Right ventricle myocardium superior (tissue), 1 donor: ENCODE measurements around the gene VSIG8. TPM values are rescaled to one million over a fixed set of nuclear protein-coding genes. Genes with fewer than 3 reads are reported as not detected.

Experiments used
- ATAC-seq: fragments of 200-7000 bp; cut with Tn5 transposase; one replicate; pipeline ENCODE4 v1.9.1; 2020; ENCODE audit warnings: mild to moderate bottlenecking; ENCODE audit not compliant: poor library complexity
- DNase-seq: peaks from one replicate; pipeline ENCODE4 v3.0.0-alpha.2; 2020
- intact Hi-C: fragments of 100-400 bp; cut with DNase I; formaldehyde crosslinking; loops from one replicate; pipeline ENCODE4 v1.11.2; 2022
- total RNA-seq: library from RNA; stranded (reverse); fragmentation: NEBNext Ultra II Directional; extraction: Animal tissue kit (Norgen Biotek cat#: 25700); gene quantifications from one replicate; pipeline ENCODE4 v1.2.1, GENCODE V29; 2021
- donor health status: DM: no; HTN: yes; CAD: no; lungs with severe emphysema.

VSIG8 gene
- total RNA-seq, 1 donor from 2014 or later, result not detected

- ATAC-seq (no peak), DNase-seq (no peak)
- intact Hi-C loops, result loop anchor here (2.0 to 5.0 kb wide), 2 partner anchors 92 to 108 kb away; partner anchors contain the start of gene DUSP23
These were observed 27.9 kb upstream of the VSIG8 start for GRCh38 chr1:159890390-159890789.

- intact Hi-C loops, result loop anchor here (2.0 to 5.0 kb wide), 2 partner anchors 91 to 108 kb away; partner anchors contain the start of gene DUSP23
- ATAC-seq (peak; percentile 88), DNase-seq (no peak)
These were observed 27.4 kb upstream of the VSIG8 start for GRCh38 chr1:159889821-159890252.

GRCh38 chr1:159889202-159889601 lies 26.7 kb upstream of the VSIG8 start:
- ATAC-seq (no peak), DNase-seq (no peak)
- intact Hi-C loops, result no loop called here

- ATAC-seq (no peak), DNase-seq (no peak)
- intact Hi-C loops, result no loop called here
These were observed 21.8 kb upstream of the VSIG8 start for GRCh38 chr1:159884296-159884695.

- DNase-seq, result no peak
- intact Hi-C loops, result no loop called here
- no peak for ATAC-seq
These were observed 20.7 kb upstream of the VSIG8 start for GRCh38 chr1:159883134-159883533.

GRCh38 chr1:159882527-159882862 lies 20.0 kb upstream of the VSIG8 start:
- intact Hi-C loops, result no loop called here
- DNase-seq, result no peak

GRCh38 chr1:159881622-159882526 lies 19.4 kb upstream of the VSIG8 start:
- DNase-seq (peak; percentile 82), ATAC-seq (no peak)
- intact Hi-C loops, result no loop called here

More at GRCh38 chr1:159882527-159882862, 20.0 kb upstream of the VSIG8 start:
- no peak for ATAC-seq

GRCh38 chr1:159880430-159880829 lies 18.0 kb upstream of the VSIG8 start:
- no peak for ATAC-seq
- DNase-seq, result no peak
- intact Hi-C loops, result no loop called here

GRCh38 chr1:159879977-159880376 lies 17.5 kb upstream of the VSIG8 start:
- no peak for DNase-seq
- intact Hi-C loops, result no loop called here
- no peak for ATAC-seq

GRCh38 chr1:159879136-159879535 lies 16.7 kb upstream of the VSIG8 start:
- no peak for ATAC-seq
- intact Hi-C loops, result no loop called here
- no peak for DNase-seq

- ATAC-seq, result no peak
- no peak for DNase-seq
- intact Hi-C loops, result no loop called here
These were observed 15.4 kb upstream of the VSIG8 start for GRCh38 chr1:159877695-159878444.

GRCh38 chr1:159873530-159874143 lies 11.2 kb upstream of the VSIG8 start:
- DNase-seq (no peak), ATAC-seq (no peak)
- intact Hi-C loops, result no loop called here

- intact Hi-C loops, result no loop called here
- ATAC-seq (no peak), DNase-seq (no peak)
These were observed 10.4 kb upstream of the VSIG8 start for GRCh38 chr1:159872891-159873290.

GRCh38 chr1:159870704-159871103 lies 8.2 kb upstream of the VSIG8 start:
- no peak for ATAC-seq
- intact Hi-C loops, result no loop called here

GRCh38 chr1:159869607-159870006 lies 7.2 kb upstream of the VSIG8 start:
- intact Hi-C loops, result no loop called here
- DNase-seq, result no peak
- no peak for ATAC-seq

More at GRCh38 chr1:159870704-159871103, 8.2 kb upstream of the VSIG8 start:
- no peak for DNase-seq

GRCh38 chr1:159869173-159869572 lies 6.7 kb upstream of the VSIG8 start:
- no peak for ATAC-seq
- intact Hi-C loops, result no loop called here

GRCh38 chr1:159868766-159869165 lies 6.3 kb upstream of the VSIG8 start:
- intact Hi-C loops, result no loop called here
- ATAC-seq (no peak), DNase-seq (no peak)

More at GRCh38 chr1:159869173-159869572, 6.7 kb upstream of the VSIG8 start:
- no peak for DNase-seq

- peak; percentile 48 for DNase-seq
- peak; percentile 92 for ATAC-seq
- intact Hi-C loops, result no loop called here
These were observed 5.2 kb upstream of the VSIG8 start for GRCh38 chr1:159867664-159868026.

GRCh38 chr1:159866905-159867663 lies 4.6 kb upstream of the VSIG8 start:
- ATAC-seq (no peak), DNase-seq (no peak)
- intact Hi-C loops, result no loop called here
